RWPE1 (cell line): ENCODE results near the gene TBL1X.

Source experiments
- CTCF ChIA-PET: fragments of 350-600 bp; sonication (Branson Sonifier 250); formaldehyde crosslinking; extraction: SDS; loops from one replicate; lab custom pipeline; 2021; lab: Yijun Ruan, JAX
- POLR2A ChIA-PET: fragments of 400-600 bp; formaldehyde crosslinking; extraction: SDS; loops from one replicate; lab custom pipeline; 2020; ENCODE audit warnings: antibody characterized with exemption; ENCODE audit not compliant: low non-redundant PET; lab: Yijun Ruan, JAX
- DNase-seq: peaks from one replicate; pipeline ENCODE4 v3.0.0; 2012; ENCODE audit warnings: low spot score
- H3K27ac ChIP-seq: fragments of 450-650 bp; 2 replicates; pipeline ENCODE4 v1.5.1; 2017
- TF ChIP-seq, protein P1 (sequence below): fragments of 450-650 bp; conservative IDR thresholded peaks from 2 replicates; pipeline ENCODE4 v1.5.1; 2017; ENCODE audit warnings: low read depth, mild to moderate bottlenecking

The TBL1X gene

GRCh38 chrX:9745417-9746115, 280.7 kb downstream of the TBL1X start:
- H3K27ac ChIP-seq = peak overlapping the region; percentile 91
- POLR2A ChIA-PET = no interaction called here

GRCh38 chrX:9746148-9746888, 281.5 kb downstream of the TBL1X start:
- peak overlapping the region; percentile 91 for H3K27ac ChIP-seq
- POLR2A ChIA-PET = no interaction called here
- DNase-seq = peak; percentile 11
- TF ChIP-seq, protein P1, sequence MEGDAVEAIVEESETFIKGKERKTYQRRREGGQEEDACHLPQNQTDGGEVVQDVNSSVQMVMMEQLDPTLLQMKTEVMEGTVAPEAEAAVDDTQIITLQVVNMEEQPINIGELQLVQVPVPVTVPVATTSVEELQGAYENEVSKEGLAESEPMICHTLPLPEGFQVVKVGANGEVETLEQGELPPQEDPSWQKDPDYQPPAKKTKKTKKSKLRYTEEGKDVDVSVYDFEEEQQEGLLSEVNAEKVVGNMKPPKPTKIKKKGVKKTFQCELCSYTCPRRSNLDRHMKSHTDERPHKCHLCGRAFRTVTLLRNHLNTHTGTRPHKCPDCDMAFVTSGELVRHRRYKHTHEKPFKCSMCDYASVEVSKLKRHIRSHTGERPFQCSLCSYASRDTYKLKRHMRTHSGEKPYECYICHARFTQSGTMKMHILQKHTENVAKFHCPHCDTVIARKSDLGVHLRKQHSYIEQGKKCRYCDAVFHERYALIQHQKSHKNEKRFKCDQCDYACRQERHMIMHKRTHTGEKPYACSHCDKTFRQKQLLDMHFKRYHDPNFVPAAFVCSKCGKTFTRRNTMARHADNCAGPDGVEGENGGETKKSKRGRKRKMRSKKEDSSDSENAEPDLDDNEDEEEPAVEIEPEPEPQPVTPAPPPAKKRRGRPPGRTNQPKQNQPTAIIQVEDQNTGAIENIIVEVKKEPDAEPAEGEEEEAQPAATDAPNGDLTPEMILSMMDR = no peak
- CTCF ChIA-PET = interaction anchor here (0.5 to 1.0 kb wide), 2 partner anchors 30 to 346 kb away, joined by 3 read pairs; no protein-coding TSS in a partner anchor

More at GRCh38 chrX:9745417-9746115, 280.7 kb downstream of the TBL1X start:
- TF ChIP-seq, protein P1 = no peak
- DNase-seq = peak; percentile 31
- CTCF ChIA-PET = interaction anchor here (1.0 kb wide), 1 partner anchor 29 kb away, joined by 3 read pairs; no protein-coding TSS in a partner anchor

- TF ChIP-seq, protein P1 = no peak
- no peak overlapping the region for H3K27ac ChIP-seq
- no peak for DNase-seq
- ChIA-PET POLR2A (no interaction called here), CTCF (no interaction called here)
Observed at GRCh38 chrX:9747644-9748043, 282.8 kb downstream of the TBL1X start.

- ChIA-PET POLR2A (no interaction called here), CTCF (no interaction called here)
- H3K27ac ChIP-seq = no peak overlapping the region
- TF ChIP-seq, protein P1 = no peak
- no peak for DNase-seq
Observed at GRCh38 chrX:9749146-9749692, 284.4 kb downstream of the TBL1X start.

GRCh38 chrX:9757366-9757765, 292.5 kb downstream of the TBL1X start:
- ChIA-PET POLR2A (no interaction called here), CTCF (no interaction called here)
- no peak overlapping the region for H3K27ac ChIP-seq
- DNase-seq = no peak
- TF ChIP-seq, protein P1 = no peak

- ChIA-PET POLR2A (no interaction called here), CTCF (no interaction called here)
- TF ChIP-seq, protein P1 = no peak
- no peak overlapping the region for H3K27ac ChIP-seq
- no peak for DNase-seq
Observed at GRCh38 chrX:9758021-9758638, 293.3 kb downstream of the TBL1X start.
